Fibroblast of lung (primary cell): ENCODE measurements around the gene IFI16. TPM values are rescaled to one million over a fixed set of nuclear protein-coding genes. Genes with fewer than 3 reads are reported as not detected.

ENCODE experiments used
- DNase-seq, 2 donors: peaks; one replicate each; pipeline versions ENCODE4 v3.0.0 to v3.0.0-alpha.2; 2010; ENCODE audit warnings: low read depth in 2 of 2
- H2AFZ ChIP-seq: 2 replicates; pipeline ENCODE4 v1.5.1; 2012; ENCODE audit warnings: low read length, control low read depth, inconsistent platforms
- H3K27ac ChIP-seq: 2 replicates; pipeline ENCODE4 v1.5.1; 2011; ENCODE audit warnings: low read length, control low read depth; ENCODE audit not compliant: insufficient read depth
- H3K27me3 ChIP-seq: 2 replicates; pipeline ENCODE4 v1.5.1; 2011; ENCODE audit warnings: mild to moderate bottlenecking, low read length; ENCODE audit not compliant: control insufficient read depth, insufficient read depth
- H3K36me3 ChIP-seq: 2 replicates; pipeline ENCODE4 v1.5.1; 2011; ENCODE audit warnings: low read length; ENCODE audit not compliant: control insufficient read depth, insufficient read depth
- H3K4me1 ChIP-seq: 2 replicates; pipeline ENCODE4 v1.5.1; 2011; ENCODE audit warnings: low read length; ENCODE audit not compliant: control insufficient read depth, insufficient read depth; ENCODE audit errors: extremely low read depth
- H3K4me2 ChIP-seq: 2 replicates; pipeline ENCODE4 v1.5.1; 2011; ENCODE audit warnings: low read length, control low read depth; ENCODE audit not compliant: insufficient read depth; ENCODE audit errors: extremely low read depth
- H3K4me3 ChIP-seq, 4 experiments: fragments of 200-600 bp in 1 of 4; sonication (generic) in 1 of 4; replicated peaks in 1 of 4; 2 replicates each; pipeline ENCODE4 v1.5.1; 2011 to 2016; ENCODE audit warnings: low read length in 4 of 4, low read depth in 3 of 4, mild to moderate bottlenecking in 3 of 4, control low read depth in 2 of 4, inconsistent platforms in 1 of 4, mixed read lengths in 1 of 4; ENCODE audit not compliant: insufficient read depth in 1 of 4; ENCODE audit errors: control extremely low read depth in 1 of 4
- H3K79me2 ChIP-seq: 2 replicates; pipeline ENCODE4 v1.5.1; 2012; ENCODE audit warnings: mild to moderate bottlenecking, low read length, inconsistent platforms; ENCODE audit not compliant: control insufficient read depth, insufficient read depth
- H3K9ac ChIP-seq: 2 replicates; pipeline ENCODE4 v1.5.1; 2011; ENCODE audit warnings: mild to moderate bottlenecking, low read length, control low read depth; ENCODE audit not compliant: insufficient read depth
- H3K9me3 ChIP-seq: 2 replicates; pipeline ENCODE4 v1.5.1; 2012; ENCODE audit warnings: low read depth, low read length; ENCODE audit not compliant: control insufficient read depth, insufficient read depth
- H4K20me1 ChIP-seq: 2 replicates; pipeline ENCODE4 v1.5.1; 2011; ENCODE audit warnings: low read length; ENCODE audit not compliant: control insufficient read depth, insufficient read depth; ENCODE audit errors: extremely low read depth
- CTCF ChIP-seq, 2 donors: IDR thresholded peaks in 1 of 2; conservative IDR thresholded peaks in 1 of 2; 1 replicate in 1 of 2; 2 replicates in 1 of 2; pipeline ENCODE4 v1.5.1; 2011 to 2012; ENCODE audit warnings: low read length in 2 of 2, control low read depth in 1 of 2, inconsistent platforms in 1 of 2, low read depth in 1 of 2, mild to moderate bottlenecking in 1 of 2
- EZH2 ChIP-seq: IDR thresholded peaks from 2 replicates; pipeline ENCODE4 v1.5.1; 2012; ENCODE audit warnings: low read length, control low read depth, mild to moderate bottlenecking; ENCODE audit errors: missing control alignments
- polyA plus RNA-seq, 2 donors: library from polyadenylated mRNA; depleted of rRNA in 1 of 2; stranded (reverse) in 1 of 2; unstranded in 1 of 2; fragments of >200 nt; gene quantifications; 2 replicates each; pipeline ENCODE4 v1.2.1, GENCODE V29; 2011 to 2012; ENCODE audit warnings: missing spikeins in 1 of 2
- total RNA-seq: library from RNA; depleted of rRNA; stranded (reverse); fragments of >200 nt; gene quantifications from 2 replicates; pipeline ENCODE4 v1.2.1, GENCODE V29; 2014

The IFI16 gene
- total and polyA plus RNA-seq, 2 donors (not counting 1 experiment from before 2014, with no cell fraction given): 141 to 223 TPM

- Histone ChIP-seq H3K4me3 (no peak overlapping the region), H2AFZ (no peak overlapping the region), H3K79me2 (no peaks in the 10 kb centered on the region), H3K4me1 (peaks cover 16% of the 10 kb centered on the region), H3K9ac (no peak overlapping the region), H4K20me1 (no peaks in the 10 kb centered on the region), H3K36me3 (no peaks in the 10 kb centered on the region), H3K27ac (no peak overlapping the region), H3K27me3 (no peaks in the 10 kb centered on the region), H3K9me3 (no peaks in the 10 kb centered on the region), H3K4me2 (no peak overlapping the region)
- TF ChIP-seq EZH2 (no peak), CTCF (conservative IDR thresholded peaks at IDR 0.05 in 1 of 2, IDR thresholded peaks at IDR 0.05 in 1 of 2; ENCODE audit: low read depth in 1 of 2, low read length in 2 of 2) (peak; percentile 27 to 49)
- DNase-seq: no peak
Observed at GRCh38 chr1:159089184-159089791, 79.6 kb downstream of the IFI16 start.

GRCh38 chr1:159090286-159091179 lies 80.8 kb downstream of the IFI16 start:
- Histone ChIP-seq H3K27me3 (no peaks in the 10 kb centered on the region), H3K9ac (no peak overlapping the region), H3K4me1 (peaks cover 16% of the 10 kb centered on the region), H3K4me2 (no peak overlapping the region), H3K9me3 (no peaks in the 10 kb centered on the region), H4K20me1 (no peaks in the 10 kb centered on the region), H3K27ac (no peak overlapping the region), H3K79me2 (no peaks in the 10 kb centered on the region), H2AFZ (peak overlapping the region; percentile 54), H3K4me3 (no peak overlapping the region), H3K36me3 (no peaks in the 10 kb centered on the region)
- TF ChIP-seq EZH2 (no peak), CTCF (conservative IDR thresholded peaks at IDR 0.05 in 1 of 2, IDR thresholded peaks at IDR 0.05 in 1 of 2; ENCODE audit: low read depth in 1 of 2, low read length in 2 of 2) (no peak)
- DNase-seq: peak; percentile 12 to 56

GRCh38 chr1:159091180-159091560 lies 81.5 kb downstream of the IFI16 start:
- H3K27me3 ChIP-seq: no peaks in the 10 kb centered on the region
- H3K4me3 ChIP-seq: no peak overlapping the region
- no peaks in the 10 kb centered on the region for H3K36me3 ChIP-seq
- H2AFZ ChIP-seq: no peak overlapping the region
- no peaks in the 10 kb centered on the region for H3K9me3 ChIP-seq
- peak overlapping the region; percentile 11 for H3K4me2 ChIP-seq
- DNase-seq: no peak
- peak overlapping the region; percentile 56 for H3K27ac ChIP-seq
- H3K4me1 ChIP-seq: peaks cover 16% of the 10 kb centered on the region
- H3K79me2 ChIP-seq: no peaks in the 10 kb centered on the region
- TF ChIP-seq CTCF (conservative IDR thresholded peaks at IDR 0.05 in 1 of 2, IDR thresholded peaks at IDR 0.05 in 1 of 2; ENCODE audit: low read depth in 1 of 2, low read length in 2 of 2) (no peak), EZH2 (no peak)
- no peaks in the 10 kb centered on the region for H4K20me1 ChIP-seq
- H3K9ac ChIP-seq: no peak overlapping the region
